Endodermal cell (in vitro differentiated cells): ENCODE measurements around the gene TMPRSS4. TPM values are rescaled to one million over a fixed set of nuclear protein-coding genes. Genes with fewer than 3 reads are reported as not detected.

ENCODE experiments used
- DNase-seq: peaks from one replicate; pipeline ENCODE4 v3.0.0-alpha.2; 2017
- H3K27ac ChIP-seq: 2 replicates; pipeline ENCODE4 v1.5.1; 2013; ENCODE audit warnings: mild to moderate bottlenecking, low read depth, low read length, moderate library complexity
- H3K27me3 ChIP-seq: 2 replicates; pipeline ENCODE4 v1.6.1; 2013; ENCODE audit warnings: mild to moderate bottlenecking, low read length, moderate library complexity; ENCODE audit not compliant: insufficient read depth, control insufficient read depth, poor library complexity, severe bottlenecking
- H3K36me3 ChIP-seq: 2 replicates; pipeline ENCODE4 v1.7.0; 2013; ENCODE audit warnings: mild to moderate bottlenecking, low read length, moderate library complexity; ENCODE audit not compliant: control insufficient read depth, insufficient read depth
- H3K4me1 ChIP-seq: one replicate; pipeline ENCODE4 v1.7.0; 2013; ENCODE audit warnings: low read length; ENCODE audit not compliant: control insufficient read depth, insufficient read depth
- H3K4me3 ChIP-seq: 2 replicates; pipeline ENCODE4 v1.5.1; 2013; ENCODE audit warnings: mild to moderate bottlenecking, low read length, moderate library complexity
- H3K9ac ChIP-seq: 2 replicates; pipeline ENCODE4 v1.6.1; 2013; ENCODE audit warnings: mild to moderate bottlenecking, low read length, moderate library complexity; ENCODE audit not compliant: poor library complexity, severe bottlenecking; ENCODE audit errors: extremely low read depth
- H3K9me3 ChIP-seq: 2 replicates; pipeline ENCODE4 v1.6.1; 2013; ENCODE audit warnings: mild to moderate bottlenecking, low read length, moderate library complexity; ENCODE audit not compliant: control insufficient read depth
- H3K27ac Mint-ChIP-seq: 2 replicates; pipeline ENCODE4 v1.8.0; 2020; ENCODE audit warnings: mixed read lengths
- H3K27me3 Mint-ChIP-seq: 2 replicates; pipeline ENCODE4 v1.8.0; 2021; ENCODE audit warnings: mild to moderate bottlenecking, mixed read lengths; ENCODE audit not compliant: insufficient read depth
- H3K36me3 Mint-ChIP-seq: 2 replicates; pipeline ENCODE4 v1.8.0; 2020; ENCODE audit warnings: low read depth, mixed read lengths
- H3K4me1 Mint-ChIP-seq: 2 replicates; pipeline ENCODE4 v1.8.0; 2020; ENCODE audit warnings: mixed read lengths
- H3K4me3 Mint-ChIP-seq: 2 replicates; pipeline ENCODE4 v1.8.0; 2020; ENCODE audit warnings: mild to moderate bottlenecking, moderate library complexity, mixed read lengths
- H3K9me3 Mint-ChIP-seq: 2 replicates; pipeline ENCODE4 v1.8.0; 2020; ENCODE audit warnings: mild to moderate bottlenecking, mixed read lengths
- WGBS, 2 experiments: methylation state at CpG; one replicate each; pipeline versions ENCODE4 v1.1.5 to v1.1.7; 2013; ENCODE audit warnings: missing lambda C conversion rate in 2 of 2, mixed read lengths in 1 of 2; ENCODE audit not compliant: insufficient coverage in 1 of 2, insufficient read length in 1 of 2; 5-methylcytosine and 5-hydroxymethylcytosine counted together
- total RNA-seq, 2 donors: library from RNA; stranded (reverse); fragmentation: NEBNext Ultra II Directional in 1 of 2; extraction: Animal tissue kit (Norgen Biotek cat#: 25700) in 1 of 2; gene quantifications; 2 replicates in 1 of 2; 3 replicates in 1 of 2; pipeline ENCODE4 v1.2.1, GENCODE V29; 2021
- TF ChIP-seq, protein P1 (sequence below): fragments of 200-600 bp; sonication (generic); conservative IDR thresholded peaks from 2 replicates; pipeline ENCODE4 v1.5.0; 2021; ENCODE audit warnings: antibody characterized with exemption, mild to moderate bottlenecking

The TMPRSS4 gene
- total RNA-seq, 2 donors from 2014 or later, result not detected

DNA sequence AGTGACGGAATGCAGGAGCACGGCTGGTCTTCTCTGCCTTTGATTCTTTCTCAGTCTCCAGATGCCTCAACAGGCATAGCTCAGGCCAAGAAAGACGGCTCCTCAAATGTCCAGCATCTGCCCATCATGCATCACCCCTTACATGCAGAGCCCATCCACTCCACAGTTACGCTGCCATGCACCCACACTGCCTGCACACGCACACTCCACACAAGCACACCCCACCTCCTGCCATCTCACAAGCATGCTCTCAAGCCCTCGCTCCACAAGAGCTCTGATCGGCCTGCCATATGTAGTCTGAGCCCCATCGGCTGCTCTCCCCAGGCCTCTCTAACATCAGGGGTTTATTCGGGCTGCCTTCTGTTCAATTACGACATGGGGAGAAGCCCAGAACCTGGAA, 56.9 kb downstream of the TMPRSS4 start:
- TF ChIP-seq, protein P1, sequence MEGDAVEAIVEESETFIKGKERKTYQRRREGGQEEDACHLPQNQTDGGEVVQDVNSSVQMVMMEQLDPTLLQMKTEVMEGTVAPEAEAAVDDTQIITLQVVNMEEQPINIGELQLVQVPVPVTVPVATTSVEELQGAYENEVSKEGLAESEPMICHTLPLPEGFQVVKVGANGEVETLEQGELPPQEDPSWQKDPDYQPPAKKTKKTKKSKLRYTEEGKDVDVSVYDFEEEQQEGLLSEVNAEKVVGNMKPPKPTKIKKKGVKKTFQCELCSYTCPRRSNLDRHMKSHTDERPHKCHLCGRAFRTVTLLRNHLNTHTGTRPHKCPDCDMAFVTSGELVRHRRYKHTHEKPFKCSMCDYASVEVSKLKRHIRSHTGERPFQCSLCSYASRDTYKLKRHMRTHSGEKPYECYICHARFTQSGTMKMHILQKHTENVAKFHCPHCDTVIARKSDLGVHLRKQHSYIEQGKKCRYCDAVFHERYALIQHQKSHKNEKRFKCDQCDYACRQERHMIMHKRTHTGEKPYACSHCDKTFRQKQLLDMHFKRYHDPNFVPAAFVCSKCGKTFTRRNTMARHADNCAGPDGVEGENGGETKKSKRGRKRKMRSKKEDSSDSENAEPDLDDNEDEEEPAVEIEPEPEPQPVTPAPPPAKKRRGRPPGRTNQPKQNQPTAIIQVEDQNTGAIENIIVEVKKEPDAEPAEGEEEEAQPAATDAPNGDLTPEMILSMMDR, result no peak
- no peaks in the 10 kb centered on the region for H3K36me3 ChIP-seq
- H3K27ac ChIP-seq, result no peak overlapping the region
- H3K4me3 ChIP-seq, result no peak overlapping the region
- Mint-ChIP-seq H3K4me1 (peaks cover 5% of the 10 kb centered on the region), H3K9me3 (no peaks in the 10 kb centered on the region), H3K27me3 (peaks cover 30% of the 10 kb centered on the region), H3K4me3 (no peak overlapping the region), H3K27ac (no peak overlapping the region), H3K36me3 (no peaks in the 10 kb centered on the region)
- H3K9me3 ChIP-seq, result no peaks in the 10 kb centered on the region
- H3K9ac ChIP-seq, result no peak overlapping the region
- H3K4me1 ChIP-seq, result no peaks in the 10 kb centered on the region
- DNase-seq, result no peak
- H3K27me3 ChIP-seq, result no peaks in the 10 kb centered on the region
- 88 to 92% methylated on average over 6 to 10 of the region's 10 CpGs for WGBS, 2 experiments

DNA sequence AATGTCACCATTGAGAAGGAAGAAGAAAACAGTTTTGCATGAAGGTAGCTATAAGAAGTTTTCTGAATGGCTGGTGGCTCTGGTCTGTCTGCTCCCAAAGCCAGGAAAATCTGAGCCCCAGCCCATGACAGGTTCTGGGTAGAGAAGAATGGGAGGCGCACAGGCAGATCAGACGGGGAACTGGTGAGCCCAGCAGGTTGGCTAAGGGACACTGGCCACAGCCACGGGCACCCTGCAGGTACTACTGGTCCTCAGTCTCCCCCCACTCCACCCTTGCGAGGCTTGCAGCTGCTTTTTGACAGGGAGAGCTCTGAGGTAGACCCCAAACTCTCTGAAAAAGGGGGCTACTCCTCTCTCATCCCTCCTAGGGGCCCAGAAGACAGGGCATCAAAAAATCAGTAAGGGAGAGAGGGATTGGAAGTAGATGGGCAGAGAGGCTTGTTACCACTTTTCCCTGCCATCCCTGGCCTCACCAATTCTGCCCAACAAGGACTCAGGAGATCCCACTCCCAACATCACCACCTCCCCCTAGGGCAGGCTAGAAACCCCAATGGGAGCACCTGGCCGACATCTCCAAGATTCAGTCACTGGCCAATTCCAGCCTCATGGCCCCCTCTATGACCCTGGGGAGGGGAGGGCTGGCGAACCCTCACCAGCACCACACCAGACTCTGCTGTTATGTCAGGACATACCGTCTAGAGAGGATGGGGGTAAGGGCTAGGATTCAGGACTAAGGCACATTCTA, 58.3 kb downstream of the TMPRSS4 start:
- Mint-ChIP-seq H3K36me3 (no peaks in the 10 kb centered on the region), H3K4me1 (peaks cover 3% of the 10 kb centered on the region)
- 85 to 100% methylated on average over 2 to 6 of the region's 7 CpGs for WGBS, 2 experiments

DNA sequence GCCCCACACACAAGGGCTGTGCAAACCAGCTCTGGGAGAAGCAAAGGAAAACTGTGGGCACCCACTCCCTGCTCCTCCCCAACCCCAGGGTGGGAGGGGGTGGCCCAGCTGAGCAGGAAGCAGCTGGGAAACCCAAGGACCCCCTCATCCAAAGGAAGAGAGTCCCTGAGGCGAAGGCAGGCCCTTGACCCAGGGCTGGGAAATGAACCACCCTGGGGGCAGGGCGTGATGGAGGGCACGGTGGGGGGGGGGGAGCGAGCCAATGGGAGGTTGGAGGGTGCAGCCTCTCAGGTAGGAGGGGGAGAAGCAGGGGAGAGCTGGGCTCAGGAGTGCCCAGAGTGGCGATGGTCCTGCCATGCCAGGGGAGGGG, 58.9 kb downstream of the TMPRSS4 start:
- Histone ChIP-seq H3K9me3 (no peaks in the 10 kb centered on the region), H3K9ac (no peak overlapping the region), H3K4me3 (no peak overlapping the region), H3K36me3 (no peaks in the 10 kb centered on the region), H3K27me3 (peaks cover 6% of the 10 kb centered on the region), H3K27ac (no peak overlapping the region), H3K4me1 (no peaks in the 10 kb centered on the region)
- H3K9me3 Mint-ChIP-seq, result no peaks in the 10 kb centered on the region
- no peak for DNase-seq
- 80 to 90% methylated on average over 1 to 4 of the region's 5 CpGs for WGBS, 2 experiments
- H3K36me3 Mint-ChIP-seq, result no peaks in the 10 kb centered on the region
- H3K4me1 Mint-ChIP-seq, result peaks cover 3% of the 10 kb centered on the region
- no peak overlapping the region for H3K27ac Mint-ChIP-seq
- TF ChIP-seq, protein P1, result no peak
- H3K27me3 Mint-ChIP-seq, result peaks cover 41% of the 10 kb centered on the region
- no peak overlapping the region for H3K4me3 Mint-ChIP-seq

More for the DNA sequence above, 58.3 kb downstream of the TMPRSS4 start:
- H3K36me3 ChIP-seq, result no peaks in the 10 kb centered on the region
- no peak for DNase-seq
- no peak overlapping the region for H3K9ac ChIP-seq
- H3K4me1 ChIP-seq, result no peaks in the 10 kb centered on the region
- H3K9me3 ChIP-seq, result no peaks in the 10 kb centered on the region
- peaks cover under 1% of the 10 kb centered on the region for H3K27me3 ChIP-seq
- no peaks in the 10 kb centered on the region for H3K9me3 Mint-ChIP-seq
- H3K27me3 Mint-ChIP-seq, result peaks cover 36% of the 10 kb centered on the region
- TF ChIP-seq, protein P1, result no peak
- no peak overlapping the region for H3K4me3 Mint-ChIP-seq
- H3K27ac Mint-ChIP-seq, result no peak overlapping the region
- H3K27ac ChIP-seq, result no peak overlapping the region
- H3K4me3 ChIP-seq, result no peak overlapping the region
